Stomach (tissue), 9 donors: ENCODE data around the gene AMHR2. TPM values are rescaled to one million over a fixed set of nuclear protein-coding genes. Genes with fewer than 3 reads are reported as not detected.
A peak's percentile ranks its signal among the peaks of the same experiment; 100 is the strongest.

ENCODE experiments used
- DNase-seq, 2 donors: peaks; one replicate each; pipeline versions ENCODE4 v3.0.0 to v3.0.0-alpha.2; 2013 to 2019
- H3K27ac ChIP-seq, 5 donors: fragments of 200-600 bp in 4 of 5; sonication (generic) in 4 of 5; one replicate each; pipeline ENCODE4 v1.5.1; 2013 to 2019; ENCODE audit warnings: mild to moderate bottlenecking in 1 of 5, moderate library complexity in 1 of 5
- H3K27me3 ChIP-seq, 3 donors: fragments of 200-600 bp; sonication (generic); one replicate each; pipeline ENCODE4 v1.5.1; 2017 to 2019; ENCODE audit warnings: mixed run types in 1 of 3
- H3K36me3 ChIP-seq, 4 donors: fragments of 200-600 bp; sonication (generic); 1 replicate in 3 of 4; 2 replicates in 1 of 4; pipeline ENCODE4 v1.5.1; 2016 to 2019
- H3K4me1 ChIP-seq, 4 donors: fragments of 200-600 bp; sonication (generic); one replicate each; pipeline ENCODE4 v1.5.1; 2016 to 2019
- H3K4me3 ChIP-seq, 4 donors: fragments of 200-600 bp; sonication (generic) in 3 of 4; one replicate each; pipeline ENCODE4 v1.5.1; 2016 to 2019; ENCODE audit warnings: mild to moderate bottlenecking in 1 of 4
- H3K9me3 ChIP-seq, 4 donors: fragments of 200-600 bp; sonication (generic); one replicate each; pipeline ENCODE4 v1.5.1; 2016 to 2019
- EP300 ChIP-seq: sonication (generic); formaldehyde crosslinking; IDR thresholded peaks from one replicate; pipeline ENCODE4 v1.6.1; 2017; ENCODE audit warnings: antibody characterized with exemption
- POLR2A ChIP-seq, 4 donors: fragments of 450-650 bp; IDR thresholded peaks; one replicate each; pipeline ENCODE4 v1.6.1; 2016; ENCODE audit warnings: antibody characterized with exemption in 4 of 4, control low read depth in 2 of 4, mild to moderate bottlenecking in 1 of 4, moderate library complexity in 1 of 4
- POLR2AphosphoS5 ChIP-seq, 3 donors: sonication (generic); formaldehyde crosslinking; IDR thresholded peaks; one replicate each; pipeline ENCODE4 v1.6.1; 2016; ENCODE audit warnings: antibody characterized with exemption in 3 of 3
- WGBS, 5 donors: extraction: QIAGEN DNeasy Blood & Tissue Kit in 3 of 5; methylation state at CpG; one replicate each; pipeline versions ENCODE4 v1.1.5 to v1.1.7; 2013 to 2018; 5-methylcytosine and 5-hydroxymethylcytosine counted together
- intact Hi-C: fragments of 100-400 bp; cut with DNase I; formaldehyde crosslinking; loops from one replicate; pipeline ENCODE4 v1.15.1; 2023; ENCODE audit warnings: low total_unique reads
- polyA plus RNA-seq, 3 donors: library from polyadenylated mRNA; stranded (reverse); fragments of 200-250 nt; gene quantifications; one replicate each; pipeline ENCODE4 v1.2.3, GENCODE V29; 2013
- total RNA-seq, 5 donors: library from RNA; depleted of rRNA; stranded (reverse); fragments of >200 nt; gene quantifications; one replicate each; pipeline versions ENCODE4 v1.1.0 to v1.2.3, GENCODE V29; 2014 to 2016
- TF ChIP-seq, protein P1 (sequence below), 7 experiments: fragments of 450-650 bp in 4 of 7; fragments of 200-600 bp in 3 of 7; sonication (generic) in 3 of 7; IDR thresholded peaks; one replicate each; pipeline ENCODE4 v1.5.1; 2016 to 2019; ENCODE audit warnings: antibody characterized with exemption in 7 of 7, control low read depth in 2 of 7, mild to moderate bottlenecking in 1 of 7
- donor health status: healthy with polysubstance abuse.
- donor health status: Bipolar disorder and iron deficiency.
- donor health status: healthy.

Gene AMHR2
- total and polyA plus RNA-seq, 8 donors: 0.23 to 1.8 (median 0.25) TPM; not detected in 5

DNA sequence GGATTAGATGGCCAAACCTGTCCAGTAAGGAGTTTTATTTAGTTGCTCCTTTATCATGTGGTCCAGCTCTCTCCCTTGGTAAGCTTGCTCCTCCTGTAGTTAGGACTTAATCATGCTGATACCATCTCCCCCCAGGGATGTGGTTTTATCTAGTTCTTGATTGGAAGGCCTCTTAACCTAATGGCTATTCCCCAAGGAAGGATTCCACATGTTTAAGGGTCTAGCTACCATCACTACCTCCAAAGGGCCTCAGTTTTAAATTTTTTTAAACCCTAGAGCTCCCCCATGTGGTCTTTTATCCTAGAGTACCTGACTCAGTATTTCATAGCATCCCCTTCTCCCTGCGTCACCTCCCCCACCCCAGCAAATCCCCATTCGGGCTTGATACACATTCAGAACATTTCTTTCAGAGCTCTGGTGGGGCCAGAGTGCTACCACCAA is 53.1 kb downstream of the AMHR2 start:
- no peaks in the 10 kb centered on the region for H3K9me3 ChIP-seq
- DNase-seq: no peak
- no peak overlapping the region for H3K4me3 ChIP-seq
- TF ChIP-seq EP300 (no peak), POLR2A (IDR thresholded peaks at IDR 0.05) (no peak), POLR2AphosphoS5 (IDR thresholded peaks at IDR 0.05) (no peak)
- TF ChIP-seq, protein P1, sequence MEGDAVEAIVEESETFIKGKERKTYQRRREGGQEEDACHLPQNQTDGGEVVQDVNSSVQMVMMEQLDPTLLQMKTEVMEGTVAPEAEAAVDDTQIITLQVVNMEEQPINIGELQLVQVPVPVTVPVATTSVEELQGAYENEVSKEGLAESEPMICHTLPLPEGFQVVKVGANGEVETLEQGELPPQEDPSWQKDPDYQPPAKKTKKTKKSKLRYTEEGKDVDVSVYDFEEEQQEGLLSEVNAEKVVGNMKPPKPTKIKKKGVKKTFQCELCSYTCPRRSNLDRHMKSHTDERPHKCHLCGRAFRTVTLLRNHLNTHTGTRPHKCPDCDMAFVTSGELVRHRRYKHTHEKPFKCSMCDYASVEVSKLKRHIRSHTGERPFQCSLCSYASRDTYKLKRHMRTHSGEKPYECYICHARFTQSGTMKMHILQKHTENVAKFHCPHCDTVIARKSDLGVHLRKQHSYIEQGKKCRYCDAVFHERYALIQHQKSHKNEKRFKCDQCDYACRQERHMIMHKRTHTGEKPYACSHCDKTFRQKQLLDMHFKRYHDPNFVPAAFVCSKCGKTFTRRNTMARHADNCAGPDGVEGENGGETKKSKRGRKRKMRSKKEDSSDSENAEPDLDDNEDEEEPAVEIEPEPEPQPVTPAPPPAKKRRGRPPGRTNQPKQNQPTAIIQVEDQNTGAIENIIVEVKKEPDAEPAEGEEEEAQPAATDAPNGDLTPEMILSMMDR (IDR thresholded peaks at IDR 0.05): no peak
- peaks cover 87 to 100% (median 100%) of the 10 kb centered on the region in 4 donors for H3K36me3 ChIP-seq
- no peaks in the 10 kb centered on the region for H3K27me3 ChIP-seq
- peaks cover 23 to 97% (median 57%) of the 10 kb centered on the region in 4 donors for H3K4me1 ChIP-seq
- peak overlapping the region in 3 of 5 donors; percentile 13 to 42 (median 24) for H3K27ac ChIP-seq
- intact Hi-C loops: no loop called here
- WGBS, 5 donors: 47 to 65% (median 59%) methylated on average over 2 of the region's 2 CpGs

DNA sequence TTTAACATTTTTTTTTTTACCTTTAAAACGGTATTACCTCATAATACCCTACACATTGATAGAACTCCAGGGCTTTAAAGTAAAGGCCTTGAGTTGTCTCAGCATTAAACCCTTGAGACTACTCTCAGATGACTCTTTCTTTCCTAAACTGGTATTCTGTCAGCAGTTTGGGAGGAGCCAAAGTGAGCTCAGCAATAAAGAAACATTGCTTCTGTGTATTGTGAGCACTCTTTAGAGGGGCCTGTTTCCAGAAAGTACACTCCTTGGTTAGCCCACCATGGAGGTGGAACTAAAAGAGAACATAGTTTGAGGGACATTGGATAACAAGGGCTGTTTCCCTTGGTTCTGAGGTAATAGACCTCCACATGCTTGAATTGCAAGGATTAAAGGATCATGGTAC is 55.2 kb downstream of the AMHR2 start:
- Histone ChIP-seq H3K27ac (peak overlapping the region in 3 of 5 donors; percentile 3 to 32 (median 9)), H3K27me3 (no peaks in the 10 kb centered on the region), H3K36me3 (peaks cover 73 to 100% (median 100%) of the 10 kb centered on the region in 4 donors), H3K9me3 (no peaks in the 10 kb centered on the region), H3K4me3 (no peak overlapping the region), H3K4me1 (peaks cover 17 to 91% (median 62%) of the 10 kb centered on the region in 4 donors)
- TF ChIP-seq EP300 (no peak), POLR2AphosphoS5 (IDR thresholded peaks at IDR 0.05) (no peak), POLR2A (IDR thresholded peaks at IDR 0.05) (no peak)
- TF ChIP-seq, protein P1 (IDR thresholded peaks at IDR 0.05): no peak
- no peak for DNase-seq
- WGBS, 5 donors: 37 to 63% (median 48%) methylated on average over 1 of the region's 1 CpG
- intact Hi-C loops: no loop called here

DNA sequence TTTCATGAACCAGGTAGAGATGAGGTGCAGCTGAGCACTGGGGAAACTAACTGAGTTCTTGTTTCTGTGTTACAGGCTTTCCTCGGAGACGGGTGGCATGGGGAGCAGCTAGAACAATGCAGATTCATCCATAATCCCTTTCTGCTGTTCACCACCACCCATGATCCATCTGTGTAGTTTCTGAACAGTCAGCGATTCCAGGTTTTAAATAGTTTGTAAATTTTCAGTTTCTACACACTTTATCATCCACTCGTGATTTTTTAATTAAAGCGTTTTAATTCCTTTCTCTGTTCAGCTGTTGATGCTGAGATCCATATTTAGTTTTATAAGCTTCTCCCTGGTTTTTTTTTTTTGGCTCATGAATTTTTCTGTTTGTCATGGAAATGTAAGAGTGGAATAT is 55.7 kb downstream of the AMHR2 start:
- DNase-seq: no peak
- intact Hi-C loops: no loop called here
- peak overlapping the region in 2 of 5 donors; percentile 3 to 9 for H3K27ac ChIP-seq

DNA sequence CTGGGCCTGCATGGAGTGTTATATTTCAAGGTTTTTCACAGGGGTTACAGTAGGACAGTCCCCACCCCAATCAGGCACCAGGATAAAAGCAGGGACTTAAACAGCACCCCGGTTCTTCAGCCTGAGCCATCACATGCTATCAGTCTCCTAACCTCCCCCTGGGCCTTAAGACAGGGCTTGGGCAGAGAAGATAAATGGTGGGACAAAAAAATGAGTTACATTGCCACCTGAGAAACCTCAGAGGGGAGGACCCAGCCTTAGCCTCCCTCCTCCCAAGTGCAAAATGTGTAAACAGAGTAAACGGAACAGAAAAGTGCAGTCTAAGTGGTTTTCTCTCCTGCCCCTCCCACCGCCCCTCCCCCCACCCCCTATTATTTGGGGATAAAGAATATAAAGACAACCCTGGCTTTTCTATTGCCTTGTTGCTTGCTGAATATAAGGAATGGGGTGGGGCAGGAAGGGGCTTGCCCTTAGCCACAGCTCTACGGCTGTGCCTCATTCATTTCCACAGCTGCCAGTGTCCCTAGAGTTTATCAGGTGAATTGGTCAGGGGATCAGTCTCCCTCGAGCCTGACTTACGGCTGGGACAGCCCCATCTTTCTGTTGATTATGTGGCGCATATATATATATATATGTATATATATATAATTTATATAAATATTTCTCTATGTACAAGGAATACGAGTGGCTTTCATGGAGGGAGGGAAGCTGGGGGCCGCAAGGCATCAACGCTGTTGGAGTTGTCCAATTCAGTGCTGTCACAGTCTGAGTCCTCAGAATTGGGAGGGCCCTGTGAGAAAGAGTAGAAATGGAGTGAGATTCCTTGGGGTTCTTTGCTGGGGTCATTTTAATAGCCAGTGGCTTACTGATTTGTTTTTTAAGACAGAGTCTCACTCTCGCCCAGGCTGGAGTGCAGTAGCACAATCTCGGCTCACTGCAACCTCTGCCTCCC is 57.1 kb downstream of the AMHR2 start:
- WGBS, 5 donors: 61 to 67% (median 63%) methylated on average over 12 of the region's 12 CpGs
- H3K27ac ChIP-seq: peak overlapping the region in 3 of 5 donors; percentile 3 to 54 (median 16)
- TF ChIP-seq, protein P1 (IDR thresholded peaks at IDR 0.05): no peak
- no peak for TF ChIP-seq POLR2AphosphoS5 (IDR thresholded peaks at IDR 0.05)
- TF ChIP-seq POLR2A (IDR thresholded peaks at IDR 0.05): no peak
- no peaks in the 10 kb centered on the region for H3K9me3 ChIP-seq
- intact Hi-C loops: no loop called here
- no peak overlapping the region for H3K4me3 ChIP-seq
- H3K36me3 ChIP-seq: peaks cover 61 to 100% (median 100%) of the 10 kb centered on the region in 4 donors
- DNase-seq: no peak
- H3K27me3 ChIP-seq: no peaks in the 10 kb centered on the region
- H3K4me1 ChIP-seq: peaks cover under 1 to 72% (median 46%) of the 10 kb centered on the region in 4 donors

More for the DNA sequence above, 55.7 kb downstream of the AMHR2 start:
- peaks cover 12 to 87% (median 58%) of the 10 kb centered on the region in 4 donors for H3K4me1 ChIP-seq
- no peaks in the 10 kb centered on the region for H3K27me3 ChIP-seq
- no peaks in the 10 kb centered on the region for H3K9me3 ChIP-seq
- peaks cover 73 to 100% (median 100%) of the 10 kb centered on the region in 4 donors for H3K36me3 ChIP-seq
- WGBS, 5 donors: 64 to 80% (median 77%) methylated on average over 5 of the region's 5 CpGs
- TF ChIP-seq POLR2A (IDR thresholded peaks at IDR 0.05) (no peak), POLR2AphosphoS5 (IDR thresholded peaks at IDR 0.05) (no peak), EP300 (no peak)
- TF ChIP-seq, protein P1 (IDR thresholded peaks at IDR 0.05): no peak
- H3K4me3 ChIP-seq: no peak overlapping the region

Other genes starting within 250 kb of the AMHR2 start
- gene ZNF740, start 243.1 kb upstream of the AMHR2 start, total RNA-seq: 10 to 100 TPM in 3 of 5 donors, 1 to 10 TPM in 2; 4.1 to 37.5 (median 10.3) TPM
- gene ZNF740, start 243.1 kb upstream of the AMHR2 start, polyA plus RNA-seq: 1 to 10 TPM; 4.0 to 4.9 (median 4.1) TPM
- 100 to 1,000 TPM in 2 of 5 donors, 10 to 100 TPM in 3; 30.3 to 334 (median 38.9) TPM for gene CSAD, start 242.9 kb upstream of the AMHR2 start, total RNA-seq
- 10 to 100 TPM in 1 of 3 donors, 1 to 10 TPM in 2; 4.6 to 52.6 (median 5.7) TPM for gene CSAD, start 242.9 kb upstream of the AMHR2 start, polyA plus RNA-seq
- gene ITGB7, start 216.6 kb upstream of the AMHR2 start, total RNA-seq: 10 to 100 TPM in 1 of 5 donors, 1 to 10 TPM in 2, not detected in 2; 4.6 to 29.5 (median 5.7) TPM
- gene ITGB7, start 216.6 kb upstream of the AMHR2 start, polyA plus RNA-seq: 1 to 10 TPM in 2 of 3 donors, under 1 TPM in 1; 0.56 to 3.8 (median 1.7) TPM
- gene RARG, start 191.6 kb upstream of the AMHR2 start, total RNA-seq: 10 to 100 TPM in 2 of 5 donors, 1 to 10 TPM in 3; 2.0 to 26.5 (median 9.5) TPM
- gene RARG, start 191.6 kb upstream of the AMHR2 start, polyA plus RNA-seq: 10 to 100 TPM in 1 of 3 donors, 1 to 10 TPM in 2; 4.9 to 37.7 (median 9.6) TPM
- 10 to 100 TPM in 1 of 5 donors, 1 to 10 TPM in 4; 3.3 to 43.2 (median 6.6) TPM for gene ESPL1, start 155.6 kb upstream of the AMHR2 start, total RNA-seq
- 10 to 100 TPM in 1 of 3 donors, under 1 TPM in 2; 0.15 to 13.1 (median 0.75) TPM for gene ESPL1, start 155.6 kb upstream of the AMHR2 start, polyA plus RNA-seq
- gene PFDN5, start 128.3 kb upstream of the AMHR2 start, total RNA-seq: 100 to 1,000 TPM; 207 to 623 (median 288) TPM
- gene PFDN5, start 128.3 kb upstream of the AMHR2 start, polyA plus RNA-seq: 1,000 to 10,000 TPM; 1,294 to 1,886 (median 1,325) TPM
- 10 to 100 TPM; 16.0 to 33.9 (median 29.0) TPM for gene MYG1, start 124.2 kb upstream of the AMHR2 start, total RNA-seq
- gene MYG1, start 124.2 kb upstream of the AMHR2 start, polyA plus RNA-seq: 100 to 1,000 TPM in 1 of 3 donors, 10 to 100 TPM in 2; 89.5 to 120 (median 98.5) TPM
- 10 to 100 TPM; 22.6 to 59.4 (median 43.3) TPM for gene AAAS, start 102.2 kb upstream of the AMHR2 start, total RNA-seq
- 10 to 100 TPM; 19.7 to 49.7 (median 19.7) TPM for gene AAAS, start 102.2 kb upstream of the AMHR2 start, polyA plus RNA-seq
- not detected for gene SP7, start 87.5 kb upstream of the AMHR2 start, total RNA-seq
- not detected for gene SP7, start 87.5 kb upstream of the AMHR2 start, polyA plus RNA-seq
- gene SP1, start 43.7 kb upstream of the AMHR2 start, total RNA-seq: 100 to 1,000 TPM in 1 of 5 donors, 10 to 100 TPM in 4; 13.3 to 142 (median 36.8) TPM
- gene SP1, start 43.7 kb upstream of the AMHR2 start, polyA plus RNA-seq: 10 to 100 TPM; 10.2 to 16.2 (median 12.2) TPM
- gene PRR13, start 17.9 kb downstream of the AMHR2 start, total RNA-seq: 100 to 1,000 TPM in 3 of 5 donors, 10 to 100 TPM in 2; 44.3 to 194 (median 105) TPM
- gene PRR13, start 17.9 kb downstream of the AMHR2 start, polyA plus RNA-seq: 100 to 1,000 TPM; 194 to 437 (median 306) TPM
- gene PCBP2, start 28.2 kb downstream of the AMHR2 start, total RNA-seq: 100 to 1,000 TPM; 109 to 509 (median 431) TPM
- gene PCBP2, start 28.2 kb downstream of the AMHR2 start, polyA plus RNA-seq: 100 to 1,000 TPM; 407 to 714 (median 486) TPM
- 100 to 1,000 TPM in 1 of 5 donors, 10 to 100 TPM in 4; 13.2 to 279 (median 43.3) TPM for gene MAP3K12, start 75.6 kb downstream of the AMHR2 start, total RNA-seq
- 1 to 10 TPM; 5.4 to 9.8 (median 6.0) TPM for gene MAP3K12, start 75.6 kb downstream of the AMHR2 start, polyA plus RNA-seq
- 10 to 100 TPM in 4 of 5 donors, not detected in 1; 24.0 to 36.5 (median 32.0) TPM for gene TARBP2, start 77.4 kb downstream of the AMHR2 start, total RNA-seq
- 10 to 100 TPM; 22.6 to 32.7 (median 27.4) TPM for gene TARBP2, start 77.4 kb downstream of the AMHR2 start, polyA plus RNA-seq
- not detected for gene NPFF, start 83.6 kb downstream of the AMHR2 start, total RNA-seq
- gene NPFF, start 83.6 kb downstream of the AMHR2 start, polyA plus RNA-seq: not detected
- 10 to 100 TPM in 4 of 5 donors, 1 to 10 TPM in 1; 9.0 to 93.4 (median 16.5) TPM for gene ATF7, start 202.5 kb downstream of the AMHR2 start, total RNA-seq
- gene ATF7, start 202.5 kb downstream of the AMHR2 start, polyA plus RNA-seq: 10 to 100 TPM; 12.9 to 20.9 (median 14.3) TPM